GM21423 (cell line): ENCODE measurements around the gene ZCCHC18.

Experiments used
- ATAC-seq: cut with Tn5 transposase; IDR thresholded peaks from one replicate; pipeline ENCODE4 v1.9.1; 2021; ENCODE audit warnings: mild to moderate bottlenecking, moderate library complexity; ENCODE audit not compliant: unreplicated experiment

The ZCCHC18 gene

GRCh38 chrX:104130808-104131207, 18.5 kb downstream of the ZCCHC18 start:
- no peak for ATAC-seq

GRCh38 chrX:104134583-104135261, 22.4 kb downstream of the ZCCHC18 start:
- no peak for ATAC-seq

GRCh38 chrX:104135677-104136076, 23.4 kb downstream of the ZCCHC18 start:
- no peak for ATAC-seq

- ATAC-seq, result peak; percentile 91
Observed at GRCh38 chrX:104136241-104137019, 24.1 kb downstream of the ZCCHC18 start.

GRCh38 chrX:104137496-104137895, 25.2 kb downstream of the ZCCHC18 start:
- ATAC-seq, result no peak

- ATAC-seq, result no peak
Observed at GRCh38 chrX:104141087-104141760, 28.9 kb downstream of the ZCCHC18 start.

GRCh38 chrX:104151037-104151436, 38.7 kb downstream of the ZCCHC18 start:
- ATAC-seq, result no peak

- peak; percentile 93 for ATAC-seq
Observed at GRCh38 chrX:104156630-104157529, 44.6 kb downstream of the ZCCHC18 start, which contains the start of gene SLC25A53. TSS of gene SLC25A53 (minus strand) at chrX:104157009. CDS start at chrX:104105257, 51,752 bp downstream.
